ENCODE measurements around the gene ABLIM1. TPM values are rescaled to one million over a fixed set of nuclear protein-coding genes. Genes with fewer than 3 reads are reported as not detected.

ABLIM1 gene
- total and polyA plus RNA-seq, 2 of the 4 experiments (the other 2 are of a cell fraction): 7.7 to 9.9 TPM

DNA sequence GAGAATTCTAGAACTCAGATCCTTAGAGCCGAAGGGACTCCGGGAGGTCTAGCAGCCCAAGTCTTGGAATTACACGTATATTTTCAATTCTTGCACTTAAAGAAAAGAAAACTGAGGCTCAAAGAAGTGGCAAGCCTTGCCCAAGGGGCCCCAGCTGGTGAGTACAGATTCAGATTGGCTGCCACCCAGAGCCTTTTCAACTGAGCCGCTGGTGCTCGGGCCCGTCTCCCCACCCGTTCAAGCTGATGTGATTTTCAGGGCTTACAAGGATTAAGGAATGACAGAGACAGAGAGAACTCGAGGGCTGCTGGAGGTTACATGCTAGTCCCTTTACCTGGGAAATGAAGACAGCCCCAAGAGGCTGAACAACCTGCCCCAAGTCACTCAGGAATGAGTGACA, 117.8 kb downstream of the ABLIM1 start:
- H2BK120ac ChIP-seq (ENCODE audit: low read depth, low read length): no peak overlapping the region
- peaks cover 4% of the 10 kb centered on the region for H3K9me3 ChIP-seq (ENCODE audit: control insufficient read depth, insufficient read depth, low read length)
- no peaks in the 10 kb centered on the region for H3K9me1 ChIP-seq (ENCODE audit: insufficient read depth, low read length)
- H3K14ac ChIP-seq (replicated peaks; ENCODE audit: low read depth, low read length): no peak overlapping the region
- no peak overlapping the region for H3K18ac ChIP-seq (ENCODE audit: low read depth, low read length)
- DNase-seq (no peak), ATAC-seq (ENCODE audit: low read depth) (no peak)
- no peaks in the 10 kb centered on the region for H3K36me3 ChIP-seq (ENCODE audit: control insufficient read depth, insufficient read depth, low read length)
- no peak overlapping the region for H3K4me3 ChIP-seq (ENCODE audit: insufficient read depth, low read depth, low read length)
- ChIA-PET POLR2A (ENCODE audit: unreplicated experiment) (no interaction called here), CTCF (no interaction called here)
- H4K8ac ChIP-seq (ENCODE audit: low read depth in 2 of 2, low read length in 2 of 2): no peak overlapping the region
- H3K4me2 ChIP-seq (ENCODE audit: low read depth, low read length): no peak overlapping the region
- BruUV-seq (replicated peaks): no TSS peak
- H3K23ac ChIP-seq (ENCODE audit: low read depth, low read length): no peak overlapping the region
- no peak overlapping the region for H2AK5ac ChIP-seq (ENCODE audit: low read depth, low read length)
- no peak overlapping the region for H3K4ac ChIP-seq (ENCODE audit: low read depth, low read length)
- dilution Hi-C loops (cut with HindIII; ENCODE audit: low sequenced_read_pairs, unreplicated experiment) (no loop called here), in situ Hi-C loops (cut with MboI; ENCODE audit: low sequenced_read_pairs) (no loop called here), intact Hi-C loops (cut with micrococcal nuclease) (loop anchor here (2.0 kb wide), 1 partner anchor 235 kb away; no protein-coding TSS in a partner anchor)
- no peak overlapping the region for H4K5ac ChIP-seq (ENCODE audit: low read depth, low read length)
- H3K79me1 ChIP-seq (ENCODE audit: low read depth in 1 of 2, low read length in 2 of 2): no peaks in the 10 kb centered on the region
- H3K27ac ChIP-seq (ENCODE audit: insufficient read depth, low read length): no peak overlapping the region
- H2AK9ac ChIP-seq (replicated peaks; ENCODE audit: low read depth, low read length, poor library complexity): no peak overlapping the region
- H3K9ac ChIP-seq (ENCODE audit: low read depth, low read length): no peak overlapping the region
- H2BK5ac ChIP-seq (ENCODE audit: low read depth, low read length, poor library complexity, severe bottlenecking): no peak overlapping the region
- TF ChIP-seq POLR2A (IDR thresholded peaks at IDR 0.05; ENCODE audit: low read depth, low read length): no peak
- TF ChIP-seq, protein P1, sequence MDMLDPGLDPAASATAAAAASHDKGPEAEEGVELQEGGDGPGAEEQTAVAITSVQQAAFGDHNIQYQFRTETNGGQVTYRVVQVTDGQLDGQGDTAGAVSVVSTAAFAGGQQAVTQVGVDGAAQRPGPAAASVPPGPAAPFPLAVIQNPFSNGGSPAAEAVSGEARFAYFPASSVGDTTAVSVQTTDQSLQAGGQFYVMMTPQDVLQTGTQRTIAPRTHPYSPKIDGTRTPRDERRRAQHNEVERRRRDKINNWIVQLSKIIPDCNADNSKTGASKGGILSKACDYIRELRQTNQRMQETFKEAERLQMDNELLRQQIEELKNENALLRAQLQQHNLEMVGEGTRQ (IDR thresholded peaks at IDR 0.05; ENCODE audit: low read depth, low read length): no peak
- TF ChIP-seq RAD21 (IDR thresholded peaks at IDR 0.05; ENCODE audit: low read length): no peak
- TF ChIP-seq MAZ (IDR thresholded peaks at IDR 0.05; ENCODE audit: borderline replicate concordance, low read depth, low read length): no peak
- TF ChIP-seq MXI1 (IDR thresholded peaks at IDR 0.05; ENCODE audit: borderline replicate concordance, low read depth, low read length): no peak
- TF ChIP-seq, protein P2, sequence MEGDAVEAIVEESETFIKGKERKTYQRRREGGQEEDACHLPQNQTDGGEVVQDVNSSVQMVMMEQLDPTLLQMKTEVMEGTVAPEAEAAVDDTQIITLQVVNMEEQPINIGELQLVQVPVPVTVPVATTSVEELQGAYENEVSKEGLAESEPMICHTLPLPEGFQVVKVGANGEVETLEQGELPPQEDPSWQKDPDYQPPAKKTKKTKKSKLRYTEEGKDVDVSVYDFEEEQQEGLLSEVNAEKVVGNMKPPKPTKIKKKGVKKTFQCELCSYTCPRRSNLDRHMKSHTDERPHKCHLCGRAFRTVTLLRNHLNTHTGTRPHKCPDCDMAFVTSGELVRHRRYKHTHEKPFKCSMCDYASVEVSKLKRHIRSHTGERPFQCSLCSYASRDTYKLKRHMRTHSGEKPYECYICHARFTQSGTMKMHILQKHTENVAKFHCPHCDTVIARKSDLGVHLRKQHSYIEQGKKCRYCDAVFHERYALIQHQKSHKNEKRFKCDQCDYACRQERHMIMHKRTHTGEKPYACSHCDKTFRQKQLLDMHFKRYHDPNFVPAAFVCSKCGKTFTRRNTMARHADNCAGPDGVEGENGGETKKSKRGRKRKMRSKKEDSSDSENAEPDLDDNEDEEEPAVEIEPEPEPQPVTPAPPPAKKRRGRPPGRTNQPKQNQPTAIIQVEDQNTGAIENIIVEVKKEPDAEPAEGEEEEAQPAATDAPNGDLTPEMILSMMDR (conservative IDR thresholded peaks at IDR 0.05; ENCODE audit: low read depth, low read length): no peak
- WGBS, 2 experiments (ENCODE audit: extremely low coverage in 2 of 2, insufficient read length in 1 of 2): 33% methylated on average over 1 of the region's 8 CpGs; no CpG with 5 or more reads in 1 of the 2 experiments
- no peak overlapping the region for H2AFZ ChIP-seq (replicated peaks; ENCODE audit: low read length, poor library complexity)
- H3K56ac ChIP-seq (ENCODE audit: extremely low read depth, insufficient read depth, low read length): no peak overlapping the region
- H4K20me1 ChIP-seq (ENCODE audit: insufficient read depth, low read length): peaks cover 12% of the 10 kb centered on the region; the same call in 1 of the 2 replicates
- H3K4me1 ChIP-seq (ENCODE audit: control insufficient read depth, insufficient read depth, low read length): peaks cover 6% of the 10 kb centered on the region
- H2BK15ac ChIP-seq (ENCODE audit: low read depth, low read length): no peak overlapping the region
- H2BK20ac ChIP-seq (ENCODE audit: low read depth, low read length): no peak overlapping the region
- H4K91ac ChIP-seq (ENCODE audit: insufficient read depth, low read depth, low read length): no peak overlapping the region
- peaks cover 41% of the 10 kb centered on the region for H3K27me3 ChIP-seq (ENCODE audit: control insufficient read depth, insufficient read depth, low read length)

Data from IMR-90 (cell line).